ENCODE data around the gene TMEM178B. TPM values are rescaled to one million over a fixed set of nuclear protein-coding genes. Genes with fewer than 3 reads are reported as not detected.

TMEM178B gene
- total and polyA plus RNA-seq, 7 donors, result 0.13 to 4.8 (median 1.6) TPM

DNA sequence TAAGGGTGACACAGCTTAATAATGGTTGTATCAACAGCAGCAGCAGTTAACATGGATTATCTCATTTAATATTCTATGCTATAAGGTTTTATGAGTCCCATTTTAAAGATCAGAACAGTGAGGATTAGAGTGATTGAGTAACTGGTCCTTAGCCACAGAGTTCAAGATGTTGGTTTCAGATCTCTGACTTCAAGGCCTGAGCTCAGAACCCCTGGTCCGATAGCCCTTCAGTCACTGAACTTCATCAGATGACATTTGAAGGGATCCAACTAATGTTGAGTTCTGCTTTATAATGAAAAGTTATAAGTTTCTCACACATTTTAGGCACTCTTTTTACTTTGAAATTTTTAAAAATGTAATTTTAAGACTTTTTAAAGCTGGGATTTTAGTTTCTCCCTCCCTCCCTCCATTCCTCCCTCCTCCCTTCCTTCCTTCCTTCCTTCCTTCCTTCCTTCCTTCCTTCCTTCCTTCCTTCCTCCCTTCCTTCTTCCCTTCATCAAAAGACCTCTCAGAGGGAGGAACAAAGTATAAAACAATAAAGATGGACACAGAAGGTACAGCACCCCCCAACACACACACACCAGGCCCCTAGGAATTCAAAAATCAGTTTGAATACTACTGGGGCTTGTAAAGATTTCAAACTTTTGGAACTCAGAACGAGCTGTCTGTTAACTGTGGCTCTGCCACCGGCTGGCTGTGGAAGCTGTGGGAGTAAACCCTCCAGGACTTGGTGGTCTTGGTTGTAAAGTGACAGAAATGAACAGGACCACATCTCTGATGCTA is 270.5 kb downstream of the TMEM178B start:
- no peaks in the 10 kb centered on the region for H3K9me3 ChIP-seq
- intact Hi-C loops (cut with DNase I), result no loop called here
- H3K4me1 ChIP-seq, result no peaks in the 10 kb centered on the region
- no peak overlapping the region for H3K4me3 ChIP-seq
- TF ChIP-seq, protein P1, sequence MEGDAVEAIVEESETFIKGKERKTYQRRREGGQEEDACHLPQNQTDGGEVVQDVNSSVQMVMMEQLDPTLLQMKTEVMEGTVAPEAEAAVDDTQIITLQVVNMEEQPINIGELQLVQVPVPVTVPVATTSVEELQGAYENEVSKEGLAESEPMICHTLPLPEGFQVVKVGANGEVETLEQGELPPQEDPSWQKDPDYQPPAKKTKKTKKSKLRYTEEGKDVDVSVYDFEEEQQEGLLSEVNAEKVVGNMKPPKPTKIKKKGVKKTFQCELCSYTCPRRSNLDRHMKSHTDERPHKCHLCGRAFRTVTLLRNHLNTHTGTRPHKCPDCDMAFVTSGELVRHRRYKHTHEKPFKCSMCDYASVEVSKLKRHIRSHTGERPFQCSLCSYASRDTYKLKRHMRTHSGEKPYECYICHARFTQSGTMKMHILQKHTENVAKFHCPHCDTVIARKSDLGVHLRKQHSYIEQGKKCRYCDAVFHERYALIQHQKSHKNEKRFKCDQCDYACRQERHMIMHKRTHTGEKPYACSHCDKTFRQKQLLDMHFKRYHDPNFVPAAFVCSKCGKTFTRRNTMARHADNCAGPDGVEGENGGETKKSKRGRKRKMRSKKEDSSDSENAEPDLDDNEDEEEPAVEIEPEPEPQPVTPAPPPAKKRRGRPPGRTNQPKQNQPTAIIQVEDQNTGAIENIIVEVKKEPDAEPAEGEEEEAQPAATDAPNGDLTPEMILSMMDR (IDR thresholded peaks at IDR 0.05), result no peak
- no peaks in the 10 kb centered on the region for H3K36me3 ChIP-seq (ENCODE audit: insufficient read depth in 1 of 2, low read depth in 1 of 2)
- H3K27me3 ChIP-seq (ENCODE audit: insufficient read depth in 3 of 3, low read length in 2 of 3), result no peaks in the 10 kb centered on the region
- WGBS, 3 donors, result 78% methylated on average over 3 of the region's 3 CpGs
- no peak for ATAC-seq
- no peak for DNase-seq
- no peak overlapping the region for H3K27ac ChIP-seq

- Histone ChIP-seq H3K27me3 (ENCODE audit: insufficient read depth in 3 of 3, low read length in 2 of 3) (no peaks in the 10 kb centered on the region), H3K36me3 (ENCODE audit: insufficient read depth in 1 of 2, low read depth in 1 of 2) (no peaks in the 10 kb centered on the region), H3K27ac (no peak overlapping the region), H3K4me3 (no peak overlapping the region), H3K9me3 (no peaks in the 10 kb centered on the region), H3K4me1 (no peaks in the 10 kb centered on the region)
- ATAC-seq, result no peak
- no peak for DNase-seq
- TF ChIP-seq, protein P1 (IDR thresholded peaks at IDR 0.05), result no peak
- intact Hi-C loops (cut with DNase I), result no loop called here
- 73 to 85% (median 83%) methylated on average over 7 of the region's 7 CpGs for WGBS, 3 donors
Observed at GRCh38 chr7:141348728-141349127, 274.9 kb downstream of the TMEM178B start.

- intact Hi-C loops (cut with DNase I), result no loop called here
- H3K36me3 ChIP-seq (ENCODE audit: insufficient read depth in 1 of 2, low read depth in 1 of 2), result no peaks in the 10 kb centered on the region
- no peaks in the 10 kb centered on the region for H3K27me3 ChIP-seq (ENCODE audit: insufficient read depth in 3 of 3, low read length in 2 of 3)
- no peaks in the 10 kb centered on the region for H3K4me1 ChIP-seq
- TF ChIP-seq, protein P1 (IDR thresholded peaks at IDR 0.05), result no peak
- ATAC-seq (no peak), DNase-seq (no peak)
- H3K4me3 ChIP-seq, result no peak overlapping the region
- 83 to 89% (median 84%) methylated on average over 5 of the region's 5 CpGs for WGBS, 3 donors
- H3K9me3 ChIP-seq, result no peaks in the 10 kb centered on the region
- H3K27ac ChIP-seq, result no peak overlapping the region
Observed at GRCh38 chr7:141349338-141349737, 275.5 kb downstream of the TMEM178B start.

- no peak overlapping the region for H3K27ac ChIP-seq
Observed at GRCh38 chr7:141349804-141350203, 275.9 kb downstream of the TMEM178B start.

More at GRCh38 chr7:141349804-141350203, 275.9 kb downstream of the TMEM178B start:
- Histone ChIP-seq H3K9me3 (no peaks in the 10 kb centered on the region), H3K27me3 (ENCODE audit: insufficient read depth in 3 of 3, low read length in 2 of 3) (no peaks in the 10 kb centered on the region), H3K36me3 (ENCODE audit: insufficient read depth in 1 of 2, low read depth in 1 of 2) (no peaks in the 10 kb centered on the region), H3K4me3 (no peak overlapping the region), H3K4me1 (no peaks in the 10 kb centered on the region)
- TF ChIP-seq, protein P1 (IDR thresholded peaks at IDR 0.05), result no peak
- no peak for DNase-seq
- no peak for ATAC-seq
- 64 to 72% (median 71%) methylated on average over 2 of the region's 2 CpGs for WGBS, 3 donors
- intact Hi-C loops (cut with DNase I), result loop anchor here in 1 of 2 donors (5.0 kb wide), 1 partner anchor 92 kb away; no protein-coding TSS in a partner anchor

Measured in psoas muscle (tissue), 8 donors.